Esophagus muscularis mucosa (tissue), 4 donors: ENCODE results near the gene MAT2B. TPM values are rescaled to one million over a fixed set of nuclear protein-coding genes. Genes with fewer than 3 reads are reported as not detected.

ENCODE experiments used
- DNase-seq: peaks from one replicate; pipeline ENCODE4 v3.0.0-alpha.2; 2017; ENCODE audit errors: extremely low spot score
- H3K27ac ChIP-seq, 4 donors: fragments of 200-600 bp; sonication (generic); replicated peaks in 1 of 4; 1 replicate in 3 of 4; 2 replicates in 1 of 4; pipeline ENCODE4 v1.5.1; 2016 to 2019; ENCODE audit warnings: mild to moderate bottlenecking in 1 of 4
- H3K27me3 ChIP-seq, 4 donors: fragments of 200-600 bp; sonication (generic); one replicate each; pipeline versions ENCODE4 v1.5.1 to v1.6.0; 2016 to 2019
- H3K36me3 ChIP-seq, 4 donors: fragments of 200-600 bp; sonication (generic); one replicate each; pipeline ENCODE4 v1.5.1; 2016 to 2019
- H3K4me1 ChIP-seq, 4 donors: fragments of 200-600 bp; sonication (generic); one replicate each; pipeline ENCODE4 v1.5.1; 2016 to 2019
- H3K4me3 ChIP-seq, 4 donors: fragments of 200-600 bp; sonication (generic); 1 replicate in 2 of 4; 2 replicates in 2 of 4; pipeline ENCODE4 v1.5.1; 2016 to 2019; ENCODE audit warnings: mild to moderate bottlenecking in 4 of 4, moderate library complexity in 1 of 4
- H3K9me3 ChIP-seq, 4 donors: fragments of 200-600 bp; sonication (generic); 1 replicate in 3 of 4; 2 replicates in 1 of 4; pipeline ENCODE4 v1.5.1; 2016 to 2019
- CTCF ChIP-seq, 3 experiments: fragments of 200-600 bp in 2 of 3; fragments of 450-650 bp in 1 of 3; sonication (generic) in 2 of 3; IDR thresholded peaks; one replicate each; pipeline ENCODE4 v1.5.1; 2017 to 2019; ENCODE audit warnings: antibody characterized with exemption in 3 of 3, mild to moderate bottlenecking in 2 of 3, moderate library complexity in 1 of 3
- EP300 ChIP-seq: sonication (generic); formaldehyde crosslinking; IDR thresholded peaks from one replicate; pipeline ENCODE4 v1.6.1; 2017; ENCODE audit warnings: antibody characterized with exemption
- POLR2A ChIP-seq: fragments of 450-650 bp; IDR thresholded peaks from one replicate; pipeline ENCODE4 v1.6.1; 2017; ENCODE audit warnings: antibody characterized with exemption, moderate library complexity, mild to moderate bottlenecking, low read depth
- POLR2AphosphoS5 ChIP-seq, 2 donors: sonication (generic); formaldehyde crosslinking; IDR thresholded peaks; one replicate each; pipeline ENCODE4 v1.6.1; 2017; ENCODE audit warnings: antibody characterized with exemption in 2 of 2
- WGBS: methylation state at CpG from one replicate; pipeline ENCODE4 v1.1.5; 2018; 5-methylcytosine and 5-hydroxymethylcytosine counted together
- intact Hi-C: fragments of 100-400 bp; cut with DNase I; formaldehyde crosslinking; loops from one replicate; pipeline ENCODE4 v1.15.1; 2023
- total RNA-seq, 4 donors: library from RNA; depleted of rRNA; stranded (reverse); fragments of >200 nt; gene quantifications; one replicate each; pipeline versions ENCODE4 v1.1.0 to v1.2.1, GENCODE V29; 2016

MAT2B gene
- total RNA-seq: 10 to 100 TPM; 42.5 to 60.8 (median 52.5) TPM

- Histone ChIP-seq H3K27ac (peak within 1 kb of the TSS; percentile 92 to 98 (median 97)), H3K4me1 (peaks cover 29 to 66% (median 60%) of the 10 kb centered on the region in 4 donors), H3K27me3 (no peaks in the 10 kb centered on the region), H3K4me3 (peak within 1 kb of the TSS; percentile 65 to 87 (median 83)), H3K9me3 (no peaks in the 10 kb centered on the region), H3K36me3 (no peaks in the 10 kb centered on the region)
- 0% methylated on average over 62 of the region's 64 CpGs for WGBS
- TF ChIP-seq POLR2A (peak; percentile 76), POLR2AphosphoS5 (IDR thresholded peaks at IDR 0.05) (peak; percentile 92 to 97), EP300 (no peak), CTCF (IDR thresholded peaks at IDR 0.05) (peak; percentile 41 to 53 (median 49))
- DNase-seq: peak; percentile 99
- intact Hi-C loops: no loop called here
These were observed at the start of gene MAT2B for GRCh38 chr5:163505368-163506094. Gene MAT2B (plus strand): TSS chr5:163505619. CDS start chr5:163505687, 68 bp downstream.

- 74% methylated on average over 2 of the region's 2 CpGs for WGBS
- DNase-seq: no peak
- Histone ChIP-seq H3K9me3 (no peaks in the 10 kb centered on the region), H3K4me1 (peaks cover 13 to 24% (median 22%) of the 10 kb centered on the region in 4 donors), H3K27me3 (no peaks in the 10 kb centered on the region), H3K36me3 (peaks cover 4 to 51% (median 40%) of the 10 kb centered on the region in 4 donors), H3K4me3 (no peak overlapping the region), H3K27ac (no peak overlapping the region)
- intact Hi-C loops: no loop called here
- TF ChIP-seq EP300 (no peak), CTCF (IDR thresholded peaks at IDR 0.05) (no peak), POLR2A (no peak), POLR2AphosphoS5 (IDR thresholded peaks at IDR 0.05) (no peak)
These were observed 49.3 kb upstream of the MAT2B start for GRCh38 chr5:163456029-163456589.

GRCh38 chr5:163456840-163457239 lies 48.6 kb upstream of the MAT2B start:
- no peaks in the 10 kb centered on the region for H3K27me3 ChIP-seq
- peaks cover 18 to 32% (median 30%) of the 10 kb centered on the region in 4 donors for H3K4me1 ChIP-seq
- H3K36me3 ChIP-seq: peaks cover 4 to 44% (median 34%) of the 10 kb centered on the region in 4 donors
- no peak for TF ChIP-seq EP300
- no peak for TF ChIP-seq POLR2A
- no peak for TF ChIP-seq POLR2AphosphoS5 (IDR thresholded peaks at IDR 0.05)
- no peak for TF ChIP-seq CTCF (IDR thresholded peaks at IDR 0.05)
- no peaks in the 10 kb centered on the region for H3K9me3 ChIP-seq
- WGBS: 85% methylated on average over 7 of the region's 7 CpGs
- H3K4me3 ChIP-seq: no peak overlapping the region
- no peak for DNase-seq
- intact Hi-C loops: no loop called here
- no peak overlapping the region for H3K27ac ChIP-seq

- Histone ChIP-seq H3K27me3 (no peaks in the 10 kb centered on the region), H3K4me3 (peak overlapping the region; percentile 78 to 87 (median 84)), H3K9me3 (no peaks in the 10 kb centered on the region), H3K4me1 (peaks cover 18 to 36% (median 32%) of the 10 kb centered on the region in 4 donors), H3K36me3 (peaks cover 4 to 24% (median 19%) of the 10 kb centered on the region in 4 donors), H3K27ac (peak overlapping the region; percentile 92 to 98 (median 96))
- DNase-seq: no peak
- intact Hi-C loops: no loop called here
- 46% methylated on average over 6 of the region's 6 CpGs for WGBS
- TF ChIP-seq EP300 (no peak), POLR2A (no peak), CTCF (IDR thresholded peaks at IDR 0.05) (no peak), POLR2AphosphoS5 (IDR thresholded peaks at IDR 0.05) (no peak)
These were observed 46.5 kb upstream of the MAT2B start for GRCh38 chr5:163458778-163459385.
